HFFc6 (cell line): ENCODE results near the gene NGF. TPM values are rescaled to one million over a fixed set of nuclear protein-coding genes. Genes with fewer than 3 reads are reported as not detected.
A peak's percentile ranks its signal among the peaks of the same experiment; 100 is the strongest.
"Not testable (repeated sequence)": the region's sequence is repeated elsewhere in the genome, so short reads cannot be mapped to it uniquely, and the experiment has no call there.

ENCODE experiments used
- DNase-seq: peaks from one replicate; pipeline ENCODE4 v3.0.0-alpha.2; 2018
- H3K27ac Mint-ChIP-seq: 2 replicates; pipeline ENCODE4 v1.8.0; 2020; ENCODE audit warnings: mild to moderate bottlenecking, mixed read lengths
- H3K27me3 Mint-ChIP-seq: 2 replicates; pipeline ENCODE4 v1.8.0; 2021; ENCODE audit warnings: mild to moderate bottlenecking, moderate library complexity, mixed read lengths; ENCODE audit not compliant: insufficient read depth
- H3K36me3 Mint-ChIP-seq: 2 replicates; pipeline ENCODE4 v1.8.0; 2021; ENCODE audit warnings: low read depth, mixed read lengths
- H3K4me1 Mint-ChIP-seq: 2 replicates; pipeline ENCODE4 v1.8.0; 2020; ENCODE audit warnings: low read depth, mixed read lengths
- H3K4me3 Mint-ChIP-seq: 2 replicates; pipeline ENCODE4 v1.8.0; 2020; ENCODE audit warnings: mild to moderate bottlenecking, moderate library complexity, mixed read lengths
- H3K9me3 Mint-ChIP-seq: 2 replicates; pipeline ENCODE4 v1.8.0; 2020; ENCODE audit warnings: mild to moderate bottlenecking, mixed read lengths
- CTCF ChIP-seq: fragments of 200-600 bp; sonication (generic); IDR thresholded peaks from 2 replicates; pipeline ENCODE4 v1.5.0; 2021; ENCODE audit warnings: antibody characterized with exemption, mild to moderate bottlenecking
- long read RNA-seq: library from polyadenylated mRNA; unstranded; transcript quantifications from one replicate; pipeline ENCODE4 v2.0.0, GENCODE V29; 2019
- total RNA-seq, 6 experiments: library from RNA; stranded (reverse); fragmentation: NEBNext Ultra II Directional; extraction: Animal tissue kit (Norgen Biotek cat#: 25700); gene quantifications; 2 replicates in 1 of 6; 3 replicates in 5 of 6; pipeline ENCODE4 v1.2.3, GENCODE V29; 2021

Gene NGF
- total RNA-seq, result 10 to 100 TPM; 44.4 to 53.8 (median 51.0) TPM
- long read RNA-seq, transcript NGF-201 (3 exons, 1,047 nt), result major isoform, 27 of 48 reads
- long read RNA-seq, partial matches to known transcripts, result 1 of 48 reads
- long read RNA-seq, other reads (novel, unspliced or antisense), result 20 of 48 reads

GRCh38 chr1:115337633-115338456 is at the start of gene NGF:
TSS of gene NGF (minus strand) at chr1:115338249. CDS start at chr1:115286795, 51,454 bp downstream.
- TF ChIP-seq CTCF, result no peak
- H3K4me1 Mint-ChIP-seq, result peaks cover 49% of the 10 kb centered on the region
- peak within 1 kb of the TSS; percentile 94 for H3K4me3 Mint-ChIP-seq
- H3K27ac Mint-ChIP-seq, result peak within 1 kb of the TSS; percentile 97
- peaks cover 44% of the 10 kb centered on the region for H3K36me3 Mint-ChIP-seq
- peaks cover 2% of the 10 kb centered on the region for H3K27me3 Mint-ChIP-seq
- no peaks in the 10 kb centered on the region for H3K9me3 Mint-ChIP-seq
- peak; percentile 59 for DNase-seq

DNA sequence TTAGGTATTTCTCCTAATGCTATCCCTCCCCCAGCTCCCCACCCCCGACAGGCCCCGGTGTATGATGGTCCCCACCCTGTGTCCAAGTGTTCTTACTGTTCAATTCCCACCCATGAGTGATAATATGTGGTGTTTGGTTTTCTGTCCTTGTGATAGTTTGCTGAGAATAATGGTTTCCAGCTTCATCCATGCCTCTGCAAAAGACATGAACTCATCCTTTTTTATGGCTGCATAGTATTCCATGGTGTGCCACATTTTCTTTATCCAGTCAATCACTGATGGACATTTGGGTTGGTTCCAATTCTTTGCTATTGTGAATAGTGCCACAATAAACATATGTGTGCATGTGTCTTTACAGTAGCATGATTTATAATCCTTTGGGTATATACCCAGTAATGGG is 45.4 kb upstream of the NGF start:
- H3K27ac Mint-ChIP-seq, DNase-seq, H3K4me3 Mint-ChIP-seq, H3K27me3 Mint-ChIP-seq, H3K4me1 Mint-ChIP-seq: not testable (repeated sequence)
- Mint-ChIP-seq H3K36me3 (peaks cover 31% of the 10 kb centered on the region), H3K9me3 (peaks cover 25% of the 10 kb centered on the region)

DNA sequence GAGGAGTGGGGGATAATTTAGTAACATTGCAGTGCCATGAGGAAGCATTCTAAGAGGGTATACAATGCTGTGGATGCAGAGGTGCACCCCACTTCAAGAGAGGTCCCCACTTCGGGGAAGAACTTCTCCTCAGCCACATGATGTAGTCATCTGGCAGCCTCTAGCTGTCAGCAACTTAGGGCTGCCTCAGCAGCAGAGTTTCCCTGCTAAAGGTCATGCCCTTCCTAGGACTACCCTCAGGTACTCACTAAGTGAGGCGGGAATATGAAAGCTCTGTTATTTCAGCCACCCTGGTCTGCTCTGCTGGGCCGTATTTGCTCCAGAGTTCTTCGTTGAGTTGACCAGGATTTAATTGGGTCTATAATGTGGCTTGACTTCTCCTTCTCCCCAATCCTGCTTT is 41.9 kb upstream of the NGF start:
- H3K9me3 Mint-ChIP-seq, result 0 out of 2 replicates have a peak, but pooled peaks cover 4% of the 10 kb centered on the region
- no peak for TF ChIP-seq CTCF
- no peak overlapping the region for H3K4me3 Mint-ChIP-seq
- H3K4me1 Mint-ChIP-seq, result no peaks in the 10 kb centered on the region
- no peak for DNase-seq
- H3K27ac Mint-ChIP-seq, result no peak overlapping the region
- no peaks in the 10 kb centered on the region for H3K27me3 Mint-ChIP-seq
- H3K36me3 Mint-ChIP-seq, result peaks cover 4% of the 10 kb centered on the region

GRCh38 chr1:115377411-115377810 is 39.4 kb upstream of the NGF start:
- DNase-seq, result no peak
- Mint-ChIP-seq H3K4me3 (peak overlapping the region; percentile 38; the same call in 1 of the 2 replicates), H3K9me3 (no peaks in the 10 kb centered on the region), H3K27ac (peak overlapping the region; percentile 27), H3K36me3 (no peaks in the 10 kb centered on the region), H3K27me3 (no peaks in the 10 kb centered on the region), H3K4me1 (no peaks in the 10 kb centered on the region)
- no peak for TF ChIP-seq CTCF

GRCh38 chr1:115374598-115374997 is 36.5 kb upstream of the NGF start:
- no peak for TF ChIP-seq CTCF
- no peaks in the 10 kb centered on the region for H3K36me3 Mint-ChIP-seq
- no peaks in the 10 kb centered on the region for H3K9me3 Mint-ChIP-seq
- DNase-seq, result no peak
- no peak overlapping the region for H3K27ac Mint-ChIP-seq
- no peaks in the 10 kb centered on the region for H3K4me1 Mint-ChIP-seq
- H3K4me3 Mint-ChIP-seq, result no peak overlapping the region
- no peaks in the 10 kb centered on the region for H3K27me3 Mint-ChIP-seq

GRCh38 chr1:115373305-115373704 is 35.3 kb upstream of the NGF start:
- Mint-ChIP-seq H3K4me3 (no peak overlapping the region), H3K27me3 (no peaks in the 10 kb centered on the region), H3K36me3 (no peaks in the 10 kb centered on the region), H3K9me3 (no peaks in the 10 kb centered on the region), H3K27ac (no peak overlapping the region), H3K4me1 (no peaks in the 10 kb centered on the region)
- no peak for TF ChIP-seq CTCF
- DNase-seq, result peak; percentile 90
